HG02763 (cell line): ENCODE measurements around the gene MYOZ1.
"Not testable (repeated sequence)": the region's sequence is repeated elsewhere in the genome, so short reads cannot be mapped to it uniquely, and the experiment has no call there.

Source experiments
- ATAC-seq: cut with Tn5 transposase; IDR thresholded peaks from one replicate; pipeline ENCODE4 v1.9.1; 2021; ENCODE audit warnings: mild to moderate bottlenecking, moderate library complexity; ENCODE audit not compliant: unreplicated experiment

MYOZ1 gene, protein sequence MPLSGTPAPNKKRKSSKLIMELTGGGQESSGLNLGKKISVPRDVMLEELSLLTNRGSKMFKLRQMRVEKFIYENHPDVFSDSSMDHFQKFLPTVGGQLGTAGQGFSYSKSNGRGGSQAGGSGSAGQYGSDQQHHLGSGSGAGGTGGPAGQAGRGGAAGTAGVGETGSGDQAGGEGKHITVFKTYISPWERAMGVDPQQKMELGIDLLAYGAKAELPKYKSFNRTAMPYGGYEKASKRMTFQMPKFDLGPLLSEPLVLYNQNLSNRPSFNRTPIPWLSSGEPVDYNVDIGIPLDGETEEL

DNA sequence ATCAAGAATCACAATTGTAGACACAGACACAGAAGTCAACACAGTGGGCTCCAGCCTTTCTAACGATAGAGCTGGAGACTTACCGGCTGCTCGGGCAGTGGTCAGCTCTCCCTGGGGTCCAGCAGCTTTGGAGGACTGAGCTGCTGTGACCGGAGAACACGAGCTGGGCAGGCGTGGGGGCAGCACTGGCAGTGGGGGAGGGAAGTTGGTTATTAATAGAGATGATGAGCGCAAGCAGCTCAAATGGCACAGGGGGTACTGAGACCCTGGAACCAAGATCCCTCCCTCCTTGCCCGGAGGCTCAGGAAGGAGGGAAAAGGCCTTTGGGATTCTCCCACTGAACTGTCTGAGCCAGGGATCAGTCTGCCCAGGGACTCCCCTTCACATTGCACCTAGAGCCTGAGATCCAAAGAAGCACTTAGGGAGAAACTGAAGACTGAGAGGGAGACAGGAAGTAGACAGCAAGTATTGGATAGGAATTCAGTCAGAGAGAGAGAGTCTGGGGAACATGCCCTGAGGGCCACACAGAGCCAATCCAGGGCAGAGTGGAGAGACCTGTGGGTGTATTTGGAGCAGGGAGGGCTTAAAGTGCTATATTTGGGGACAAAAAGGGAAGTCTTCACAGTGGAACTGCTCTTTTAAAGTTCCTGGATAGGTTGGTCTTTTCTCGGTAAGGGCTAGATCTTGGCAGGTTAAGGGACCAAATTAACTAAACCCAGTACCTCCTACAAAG is at the start of gene MYOZ1:
Gene MYOZ1, minus strand, starts transcription at position 147 of the 733 bp plus-strand sequence. CDS start 1,457 bp downstream, outside the sequence.
- no peak for ATAC-seq

DNA sequence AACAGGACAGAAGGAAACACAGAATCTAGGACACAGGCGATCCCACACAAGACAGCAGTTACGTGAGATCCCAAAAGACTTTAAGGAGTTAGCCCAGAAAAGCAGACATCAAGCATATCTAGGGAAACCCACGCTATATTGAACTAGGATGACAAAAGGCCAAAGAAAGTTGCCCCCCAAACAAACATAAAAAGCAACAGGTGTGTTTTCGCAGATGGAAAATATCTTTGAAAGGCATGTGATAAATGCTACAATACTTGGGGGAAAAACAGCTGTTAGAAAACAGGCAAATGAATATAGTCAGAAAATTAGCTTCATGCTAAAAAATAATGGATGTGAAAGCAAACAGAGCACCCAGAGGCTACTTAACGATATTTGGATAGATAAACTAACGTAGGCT is 49.5 kb upstream of the MYOZ1 start:
- ATAC-seq: not testable (repeated sequence)

DNA sequence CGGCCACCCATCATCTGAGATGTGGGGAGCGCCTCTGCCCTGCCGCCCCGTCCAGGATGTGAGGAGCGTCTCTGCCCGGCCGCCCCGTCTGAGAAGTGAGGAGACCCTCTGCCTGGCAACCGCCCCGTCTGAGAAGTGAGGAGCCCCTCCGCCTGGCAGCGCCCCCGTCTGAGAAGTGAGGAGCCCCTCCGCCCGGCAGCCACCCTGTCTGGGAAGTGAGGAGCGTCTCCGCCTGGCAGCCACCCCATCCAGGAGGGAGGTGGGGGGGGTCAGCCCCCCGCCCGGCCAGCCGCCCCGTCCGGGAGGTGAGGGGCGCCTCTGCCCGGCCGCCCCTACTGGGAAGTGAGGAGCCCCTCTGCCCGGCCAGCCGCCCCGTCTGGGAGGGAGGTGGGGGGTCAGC is 48.3 kb upstream of the MYOZ1 start:
- ATAC-seq: not testable (repeated sequence)

DNA sequence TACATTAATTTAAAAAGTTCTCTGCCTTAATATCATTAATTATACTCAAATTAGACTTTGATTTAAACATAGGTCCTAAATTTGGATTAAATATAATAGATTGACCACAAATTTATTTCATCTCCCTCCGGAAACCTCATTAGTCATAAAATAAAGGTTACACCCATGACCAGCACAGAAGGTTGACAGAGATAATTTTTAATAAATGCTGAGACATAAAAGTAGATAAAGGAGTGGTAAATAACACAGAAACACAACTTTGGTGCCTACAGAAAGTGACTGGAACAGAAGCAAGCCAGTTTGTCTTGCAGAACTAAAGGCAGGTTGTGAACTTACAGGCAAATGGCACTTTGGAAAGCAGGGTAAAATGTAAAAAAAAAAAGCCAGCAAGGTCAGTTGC is 46.4 kb upstream of the MYOZ1 start:
- not testable (repeated sequence) for ATAC-seq

DNA sequence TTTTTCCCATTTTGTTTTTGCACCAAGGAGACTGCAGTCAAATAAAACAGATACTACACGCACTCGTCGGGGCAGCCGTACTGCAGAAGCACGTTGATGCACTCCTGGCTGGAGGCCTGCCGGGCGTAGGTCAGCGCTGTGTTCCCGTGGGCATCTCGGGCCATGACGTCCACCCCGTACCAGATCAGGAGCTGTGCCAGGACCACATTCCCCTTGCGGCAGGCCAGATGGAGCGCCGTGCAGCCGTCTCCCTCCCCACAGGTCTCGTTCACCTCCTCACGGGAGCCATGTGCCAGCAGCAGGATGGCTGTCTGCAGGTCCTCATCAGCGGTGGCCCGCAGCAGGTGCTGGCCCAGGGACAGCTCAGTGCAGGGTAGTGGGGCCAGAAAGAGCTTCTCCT is 33.3 kb upstream of the MYOZ1 start:
- ATAC-seq: not testable (repeated sequence)

DNA sequence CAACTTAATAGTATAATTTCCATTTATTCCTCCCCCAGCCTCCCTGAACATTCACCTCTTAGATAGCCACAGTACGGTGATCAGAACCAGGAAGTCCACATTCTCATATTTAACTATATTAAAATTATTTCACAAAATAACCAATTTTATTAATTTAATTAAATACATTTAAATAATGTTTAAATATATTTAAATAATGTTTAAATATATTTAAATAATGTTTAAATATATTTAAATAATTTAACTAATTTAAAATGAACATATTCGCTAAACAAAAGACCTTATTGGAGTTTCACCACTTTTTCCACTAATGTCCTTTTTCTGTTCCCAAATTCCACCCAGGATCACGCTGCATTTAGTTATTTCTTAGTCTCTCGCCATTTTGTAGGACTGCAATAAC is 27.1 kb upstream of the MYOZ1 start:
- not testable (repeated sequence) for ATAC-seq

DNA sequence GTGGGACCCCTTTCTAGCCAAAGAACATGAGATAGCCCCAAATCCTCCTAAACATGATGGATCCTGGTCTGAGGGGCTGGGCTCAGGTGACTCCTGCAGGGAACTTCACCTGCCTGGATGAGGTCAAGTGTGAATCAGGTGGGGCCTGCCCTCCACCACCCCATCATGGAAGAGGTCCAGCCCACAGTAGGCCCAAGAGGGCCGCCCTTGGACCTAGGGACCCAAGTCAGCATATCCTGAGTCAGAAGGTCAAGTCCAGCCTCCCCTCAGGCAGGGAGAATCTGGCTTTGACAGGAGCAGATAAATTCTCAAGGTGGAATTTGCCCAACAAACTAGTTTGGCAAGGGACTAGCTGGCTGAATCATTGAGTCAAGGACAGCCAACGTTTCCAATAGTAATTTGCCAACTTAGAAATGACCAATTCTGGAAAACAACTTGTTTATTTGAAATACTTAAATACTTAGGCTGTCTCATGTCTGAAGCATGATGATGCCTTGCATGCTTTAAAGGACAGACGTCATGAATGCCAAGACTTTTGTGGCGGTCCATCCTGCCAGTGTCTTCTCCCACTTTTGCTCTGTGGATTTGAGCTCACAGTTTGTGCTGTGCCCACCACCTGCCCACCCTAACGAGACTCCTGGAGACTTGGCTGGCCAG is 25.0 kb upstream of the MYOZ1 start:
- not testable (repeated sequence) for ATAC-seq

DNA sequence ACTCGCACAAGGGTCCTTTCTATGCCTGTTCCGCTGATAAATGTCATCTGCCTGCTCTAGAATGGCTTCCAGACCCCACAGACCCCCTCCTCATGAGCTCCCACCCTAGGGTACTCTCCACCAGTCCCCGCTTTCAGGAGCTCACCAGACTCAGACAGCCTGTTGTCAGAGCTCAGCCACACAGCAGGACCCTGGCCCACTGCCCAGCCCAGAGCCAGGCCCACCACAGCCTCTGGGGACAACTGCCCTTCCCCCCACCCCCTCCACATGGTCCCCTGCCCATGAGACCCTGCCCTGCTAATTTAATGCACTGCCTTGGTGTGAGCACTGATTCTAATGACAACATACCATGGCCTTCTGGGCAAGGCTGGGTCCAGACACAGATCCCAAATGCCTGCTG is 24.3 kb upstream of the MYOZ1 start:
- not testable (repeated sequence) for ATAC-seq

DNA sequence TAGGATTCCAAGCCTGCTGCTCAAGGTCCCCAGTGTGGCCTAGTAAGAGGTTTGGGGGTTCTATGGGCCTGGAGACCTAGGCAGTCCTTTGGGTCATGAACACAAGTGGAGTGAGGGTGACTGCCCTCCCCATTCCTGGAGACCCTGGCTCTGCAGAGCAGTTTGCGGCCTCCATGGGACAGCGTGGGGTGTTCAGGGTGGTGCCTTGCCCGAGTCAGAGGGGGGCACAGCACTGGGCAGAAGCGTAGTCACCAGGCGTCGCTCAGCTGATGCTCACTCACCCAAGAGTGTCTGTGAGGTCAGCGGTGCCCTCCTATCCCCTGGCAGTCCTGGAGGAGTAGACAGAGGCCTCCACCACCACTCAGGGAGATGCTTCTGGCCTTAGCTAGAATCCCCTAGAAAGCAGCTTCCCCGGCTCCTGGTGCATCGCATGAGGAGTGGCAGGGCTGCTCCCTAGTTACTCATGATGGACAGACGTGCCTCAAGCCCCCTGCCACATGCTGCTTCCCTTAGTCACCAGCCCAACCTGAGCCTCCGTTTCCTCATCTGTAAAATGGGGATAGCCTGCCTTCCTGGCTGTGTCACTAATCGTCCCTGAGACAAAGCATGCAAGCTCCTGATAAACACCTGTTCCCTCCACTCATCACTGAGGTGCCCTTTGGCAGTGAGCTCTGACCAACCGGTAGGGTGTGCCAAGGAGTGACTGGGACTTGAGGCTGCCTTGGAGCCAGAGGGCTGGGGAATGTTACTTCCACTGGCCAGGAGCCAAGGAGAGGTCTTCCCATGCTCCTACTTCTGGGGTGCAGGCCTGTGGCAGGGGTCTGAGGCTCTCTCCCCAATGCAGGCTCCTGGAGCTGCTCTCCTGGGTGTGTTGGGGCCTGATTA is 23.1 kb upstream of the MYOZ1 start:
- not testable (repeated sequence) for ATAC-seq

DNA sequence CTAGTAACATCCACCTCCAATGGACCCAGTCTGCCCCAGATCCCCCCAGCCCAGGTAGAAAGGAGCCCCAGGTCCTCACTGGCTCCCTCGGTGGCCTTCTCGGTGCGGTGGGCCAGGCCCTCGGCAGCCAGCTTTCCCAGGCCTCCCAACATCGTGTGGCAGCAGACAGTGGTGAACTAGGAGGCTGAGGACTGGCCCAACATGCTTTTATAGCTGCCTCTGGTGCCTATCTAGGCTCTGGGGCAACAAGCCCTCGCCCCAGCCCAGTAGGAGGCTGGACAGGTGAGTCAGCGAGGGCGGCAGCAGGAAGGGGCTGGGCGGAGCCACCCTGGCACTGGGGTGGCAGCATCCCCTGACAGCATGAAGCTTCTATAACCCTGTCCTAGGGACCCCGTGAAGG is 22.3 kb upstream of the MYOZ1 start:
- not testable (repeated sequence) for ATAC-seq

DNA sequence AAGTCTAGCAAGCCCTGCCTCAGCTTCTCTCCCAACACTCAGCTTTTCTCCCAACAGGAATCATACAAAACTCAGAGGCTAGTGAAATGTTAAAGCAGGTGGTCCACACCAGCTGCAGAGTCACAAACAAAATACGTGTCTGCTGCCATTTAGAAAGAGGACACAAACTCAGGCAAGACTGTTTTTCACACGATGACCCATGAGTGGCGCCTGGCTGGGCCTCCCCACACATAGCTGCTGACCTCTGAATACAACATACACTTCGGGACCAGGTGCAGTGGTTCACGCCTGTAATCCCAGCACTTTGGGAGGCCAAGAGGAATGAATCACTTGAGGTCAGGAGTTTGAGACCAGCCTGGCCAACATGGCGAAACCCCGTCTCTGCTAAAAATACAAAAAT is 21.4 kb upstream of the MYOZ1 start:
- not testable (repeated sequence) for ATAC-seq

DNA sequence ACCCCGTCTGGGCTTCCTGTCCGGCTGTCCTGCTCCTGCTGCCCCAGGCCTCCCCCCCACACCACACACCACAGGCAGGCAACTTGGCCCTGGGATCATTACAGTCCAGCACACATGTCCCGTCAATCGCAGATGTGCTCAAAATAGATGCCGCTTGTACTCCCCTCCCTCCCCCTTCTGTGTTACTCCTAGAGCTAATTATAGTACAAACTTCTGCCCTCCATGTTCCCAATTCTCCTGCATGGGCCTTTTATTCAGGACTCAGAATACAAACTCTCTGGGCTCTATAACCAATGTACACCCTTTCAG is 14.7 kb upstream of the MYOZ1 start, which contains the start of gene SYNPO2L:
Gene SYNPO2L, minus strand, starts transcription at position 40 of the 309 bp plus-strand sequence. CDS start 107 bp downstream, outside the sequence.
- no peak for ATAC-seq

DNA sequence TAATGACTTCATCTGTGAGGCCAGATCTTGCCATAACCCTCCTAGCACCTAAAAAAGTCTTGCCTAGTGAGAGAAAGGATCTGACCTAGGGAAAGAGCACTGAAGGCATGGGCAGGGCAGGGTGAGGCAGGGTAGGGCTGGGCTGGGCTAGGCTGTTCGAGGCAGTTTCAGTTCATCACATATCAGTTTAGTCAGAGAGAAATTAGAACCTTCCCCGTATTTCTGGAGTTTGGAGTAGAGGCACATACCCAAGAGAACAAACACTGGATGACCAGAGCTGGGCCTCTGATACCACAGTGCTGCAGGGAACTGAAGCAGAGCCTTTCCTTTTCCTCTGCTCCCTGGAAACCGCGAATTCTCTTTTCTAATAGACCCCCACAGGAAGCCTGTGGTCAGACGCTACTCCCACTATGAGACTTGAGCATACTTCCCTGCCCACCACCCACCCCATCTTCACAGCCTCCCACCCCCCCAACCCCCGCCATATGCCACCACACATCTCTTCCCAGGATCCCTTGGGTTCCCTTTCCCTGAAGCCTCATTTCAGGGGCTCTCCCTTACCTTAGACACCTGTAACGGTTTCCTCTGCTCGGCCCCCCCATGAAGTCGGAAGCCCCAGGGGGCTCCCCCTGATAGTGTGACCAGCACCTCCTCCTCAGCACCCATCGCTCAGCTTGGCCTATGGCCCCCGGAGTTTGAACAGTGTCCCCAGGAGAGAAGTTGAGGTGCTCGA is 14.1 kb upstream of the MYOZ1 start:
- ATAC-seq: no peak

DNA sequence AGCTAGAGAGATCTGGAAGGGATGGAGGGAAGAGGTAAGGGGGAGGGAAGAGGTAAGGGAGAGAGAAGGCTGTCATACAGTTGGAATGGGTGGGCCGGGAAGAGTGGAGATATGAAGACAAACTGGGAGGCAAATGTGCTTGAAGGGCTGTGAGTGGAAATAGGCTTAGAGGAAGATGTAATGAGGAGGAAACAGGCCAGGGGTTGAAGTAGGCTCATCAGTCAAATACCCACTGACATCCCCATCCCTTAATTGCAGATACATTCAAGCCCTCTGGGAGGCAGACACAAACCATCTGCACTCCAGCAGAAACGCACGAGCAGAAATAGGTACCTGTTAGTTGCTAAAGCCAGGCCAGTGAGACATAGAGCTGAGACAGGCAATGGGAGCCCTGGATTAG is 12.4 kb upstream of the MYOZ1 start:
- no peak for ATAC-seq

DNA sequence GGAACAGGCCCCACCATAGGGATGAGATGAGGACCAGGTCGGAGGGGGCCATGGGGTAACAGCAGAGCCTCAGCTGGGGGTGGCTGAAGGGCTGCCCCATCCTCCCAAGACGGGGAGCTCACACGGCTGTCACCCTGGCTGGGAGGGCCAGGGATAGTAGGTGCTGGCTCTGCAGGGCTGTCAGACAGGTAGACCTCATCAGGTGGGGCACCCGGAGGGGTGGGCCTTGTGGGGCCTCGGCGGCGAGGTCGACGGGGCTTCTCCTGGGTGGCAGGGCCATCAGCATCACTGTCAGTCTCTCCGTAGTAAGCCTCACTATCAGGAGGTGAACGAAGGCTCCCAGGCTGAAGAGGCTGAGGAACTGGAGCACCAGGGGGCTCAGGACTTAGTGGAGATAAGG is 11.9 kb upstream of the MYOZ1 start:
- ATAC-seq: no peak

DNA sequence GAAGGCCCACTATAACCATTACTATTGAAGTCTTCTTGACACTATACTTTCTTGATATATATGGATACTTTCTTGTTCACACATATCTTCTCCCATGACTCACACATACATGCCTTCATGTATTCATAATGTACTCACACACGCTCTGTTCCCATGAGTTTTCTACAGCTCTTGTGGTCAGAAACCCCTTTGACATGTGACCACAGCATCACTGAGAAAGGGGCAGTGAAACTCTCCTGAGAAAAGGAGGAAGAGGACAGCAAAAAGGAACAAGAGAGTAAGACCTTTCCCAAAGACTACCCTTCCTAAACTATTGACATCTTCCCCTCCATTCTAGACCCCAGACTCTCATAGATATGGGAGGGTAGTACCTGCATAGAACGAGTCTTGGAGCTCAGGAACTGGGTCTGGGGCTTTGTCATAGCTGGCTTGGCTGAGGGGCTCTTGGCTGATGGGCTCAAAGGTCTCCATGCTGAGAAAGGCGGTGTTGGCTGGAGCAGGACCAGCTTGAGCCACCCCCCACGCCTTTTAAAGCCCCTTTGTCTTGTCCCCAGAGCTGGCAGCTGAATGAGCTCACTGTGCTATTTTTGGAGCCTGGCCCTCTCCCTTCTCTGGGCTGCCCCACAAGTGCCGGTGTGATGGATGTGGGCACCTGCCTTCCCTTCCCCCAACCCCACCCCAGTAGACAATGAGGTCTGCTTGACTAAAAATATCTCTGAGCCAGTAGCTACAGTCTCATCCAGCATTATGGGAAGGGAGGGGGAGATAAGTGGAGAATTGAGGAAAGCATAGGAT is 9.5 kb upstream of the MYOZ1 start:
- ATAC-seq: no peak

DNA sequence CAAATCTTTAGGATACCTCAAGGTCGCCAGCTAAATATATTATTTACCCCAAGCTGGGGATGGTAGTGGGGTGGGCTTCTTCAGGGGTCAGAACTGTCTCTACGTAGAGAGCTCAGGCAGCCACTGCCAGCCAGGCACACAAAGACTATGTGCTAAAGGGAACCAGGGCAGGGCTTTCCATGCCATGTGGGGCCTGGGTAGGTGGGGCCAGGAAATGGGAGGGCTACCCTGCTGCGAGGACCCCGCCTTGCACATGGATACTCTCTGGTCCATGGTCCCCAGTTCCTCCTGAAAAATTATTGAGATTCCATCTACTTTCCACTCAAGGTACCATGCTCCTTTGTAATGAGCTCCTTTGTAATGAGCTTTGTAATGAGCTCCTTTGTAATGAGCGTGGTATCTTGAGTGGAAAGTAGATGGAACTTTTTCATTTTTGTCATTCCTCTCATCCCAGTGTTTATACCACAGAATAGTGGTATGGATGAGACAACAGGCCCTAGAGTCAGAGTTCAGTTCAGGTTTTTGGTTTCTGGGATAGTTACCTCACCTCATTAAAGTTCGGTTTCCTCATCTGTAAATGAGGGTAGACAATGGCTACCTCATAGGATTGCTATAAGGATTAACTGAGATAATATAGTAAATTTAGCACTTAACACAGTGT is 8.7 kb upstream of the MYOZ1 start:
- ATAC-seq: no peak

DNA sequence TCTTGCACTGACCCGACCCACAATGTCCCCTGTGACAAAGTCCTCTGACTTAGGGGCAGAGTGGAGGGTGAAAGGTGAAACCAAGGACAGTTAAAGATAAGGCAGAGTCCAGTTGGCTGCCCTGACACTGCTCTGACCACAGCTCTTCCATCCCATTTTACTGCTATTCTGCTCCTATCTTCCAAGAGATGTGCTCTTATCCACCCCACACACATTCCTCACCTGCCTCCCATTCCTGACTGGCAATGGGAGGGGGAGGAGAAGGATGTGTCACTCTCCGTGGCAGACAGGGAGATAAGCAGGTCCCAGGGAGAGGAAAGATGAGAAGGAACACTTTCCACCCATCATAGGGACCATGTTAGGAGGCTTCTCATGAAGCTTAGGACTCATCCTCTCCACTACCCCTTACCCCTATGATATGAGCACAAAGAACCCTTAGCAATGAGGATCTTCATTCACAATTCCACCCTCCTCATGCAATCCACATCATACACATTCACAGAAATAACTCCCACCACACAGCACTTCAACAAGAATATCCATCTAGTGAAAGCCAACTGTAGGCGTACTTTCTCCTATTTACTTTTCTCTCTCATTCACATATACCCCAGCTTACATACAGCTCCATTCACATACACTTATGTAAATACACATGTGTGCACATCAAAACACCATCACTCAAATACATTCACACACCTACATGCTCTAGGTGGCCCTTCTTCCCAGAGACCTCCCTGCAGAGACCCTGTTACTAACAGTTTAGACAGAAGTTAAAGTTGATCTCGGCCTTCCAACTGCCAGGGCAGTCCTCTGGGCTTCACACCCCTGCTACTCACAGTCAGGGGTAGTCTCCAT is 7.9 kb upstream of the MYOZ1 start:
- no peak for ATAC-seq
